ENCODE results near the gene MLLT10. TPM values are rescaled to one million over a fixed set of nuclear protein-coding genes. Genes with fewer than 3 reads are reported as not detected.

The MLLT10 gene
- total and polyA plus RNA-seq, 2 donors (not counting 3 experiments of a cell fraction or from before 2014, with no cell fraction given): 35.4 to 54.0 TPM

DNA sequence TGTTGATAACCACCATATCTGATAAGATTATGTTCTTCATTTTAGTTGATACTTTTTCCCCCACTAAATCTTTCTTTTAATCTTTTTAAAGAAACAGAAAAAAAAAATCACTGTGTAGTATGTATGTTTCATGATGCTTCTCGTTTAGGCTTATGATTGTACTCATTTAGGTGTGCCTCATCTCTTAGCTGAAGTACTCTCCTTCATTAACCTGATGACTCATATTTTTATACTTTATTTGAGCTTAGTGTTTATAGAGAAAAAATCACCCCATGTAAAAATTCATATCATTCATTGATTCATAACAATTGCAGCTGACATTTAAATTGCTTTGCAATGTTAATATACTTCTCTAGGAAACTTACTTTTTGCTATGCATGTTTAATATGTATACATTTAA, 158.9 kb downstream of the MLLT10 start:
- no peak for DNase-seq (ENCODE audit: low read depth, low spot score)
- H3K27ac ChIP-seq (ENCODE audit: insufficient read depth, low read depth, low read length): no peak overlapping the region
- intact Hi-C loops (cut with micrococcal nuclease): no loop called here
- TF ChIP-seq, protein P1, sequence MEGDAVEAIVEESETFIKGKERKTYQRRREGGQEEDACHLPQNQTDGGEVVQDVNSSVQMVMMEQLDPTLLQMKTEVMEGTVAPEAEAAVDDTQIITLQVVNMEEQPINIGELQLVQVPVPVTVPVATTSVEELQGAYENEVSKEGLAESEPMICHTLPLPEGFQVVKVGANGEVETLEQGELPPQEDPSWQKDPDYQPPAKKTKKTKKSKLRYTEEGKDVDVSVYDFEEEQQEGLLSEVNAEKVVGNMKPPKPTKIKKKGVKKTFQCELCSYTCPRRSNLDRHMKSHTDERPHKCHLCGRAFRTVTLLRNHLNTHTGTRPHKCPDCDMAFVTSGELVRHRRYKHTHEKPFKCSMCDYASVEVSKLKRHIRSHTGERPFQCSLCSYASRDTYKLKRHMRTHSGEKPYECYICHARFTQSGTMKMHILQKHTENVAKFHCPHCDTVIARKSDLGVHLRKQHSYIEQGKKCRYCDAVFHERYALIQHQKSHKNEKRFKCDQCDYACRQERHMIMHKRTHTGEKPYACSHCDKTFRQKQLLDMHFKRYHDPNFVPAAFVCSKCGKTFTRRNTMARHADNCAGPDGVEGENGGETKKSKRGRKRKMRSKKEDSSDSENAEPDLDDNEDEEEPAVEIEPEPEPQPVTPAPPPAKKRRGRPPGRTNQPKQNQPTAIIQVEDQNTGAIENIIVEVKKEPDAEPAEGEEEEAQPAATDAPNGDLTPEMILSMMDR (IDR thresholded peaks at IDR 0.05; ENCODE audit: extremely low read depth in 1 of 2, insufficient read depth in 1 of 2, low read depth in 1 of 2, low read length in 2 of 2): no peak
- TF ChIP-seq POLR2A (IDR thresholded peaks at IDR 0.05; ENCODE audit: low read depth, low read length): no peak
- no peak for TF ChIP-seq FOS (IDR thresholded peaks at IDR 0.05; ENCODE audit: borderline replicate concordance, insufficient read depth, low read length)
- TF ChIP-seq EZH2 (IDR thresholded peaks at IDR 0.05; ENCODE audit: borderline replicate concordance, low read depth, low read length, severe bottlenecking): no peak
- no peak for TF ChIP-seq GATA2 (IDR thresholded peaks at IDR 0.05; ENCODE audit: insufficient read depth, insufficient read length, low read depth, low read length)
- TF ChIP-seq POLR2AphosphoS5 (IDR thresholded peaks at IDR 0.05; ENCODE audit: insufficient read depth, low read depth, low read length): no peak
- no peak for TF ChIP-seq JUN (IDR thresholded peaks at IDR 0.05; ENCODE audit: borderline replicate concordance, insufficient read depth, insufficient read length, low read depth)
- TF ChIP-seq, protein P2, sequence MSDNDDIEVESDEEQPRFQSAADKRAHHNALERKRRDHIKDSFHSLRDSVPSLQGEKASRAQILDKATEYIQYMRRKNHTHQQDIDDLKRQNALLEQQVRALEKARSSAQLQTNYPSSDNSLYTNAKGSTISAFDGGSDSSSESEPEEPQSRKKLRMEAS (IDR thresholded peaks at IDR 0.05; ENCODE audit: insufficient read depth, insufficient read length): no peak
- no peak for TF ChIP-seq MYC (IDR thresholded peaks at IDR 0.05; ENCODE audit: low read depth, low read length)
- H3K79me2 ChIP-seq (ENCODE audit: control insufficient read depth, insufficient read depth, low read length): peaks cover 4% of the 10 kb centered on the region
- H2AFZ ChIP-seq (ENCODE audit: low read depth, low read length): no peak overlapping the region
- no TSS peak for BruUV-seq (replicated peaks)
- H3K9me1 ChIP-seq (replicated peaks; ENCODE audit: control insufficient read depth, extremely low read depth, insufficient read depth, low read length): no peaks in the 10 kb centered on the region
- H3K9me3 ChIP-seq (replicated peaks; ENCODE audit: control insufficient read depth, insufficient read depth, low read length): no peaks in the 10 kb centered on the region
- H3K4me1 ChIP-seq (ENCODE audit: control insufficient read depth, extremely low read depth, insufficient read depth, low read length): no peaks in the 10 kb centered on the region
- dilution Hi-C loops (cut with MboI; ENCODE audit: extremely low pct_ligation_motif_present, low sequenced_read_pairs): no loop called here
- CTCF ChIA-PET: no interaction called here
- H3K4me2 ChIP-seq (ENCODE audit: insufficient read depth, low read length): no peak overlapping the region
- no peaks in the 10 kb centered on the region for H3K27me3 ChIP-seq (ENCODE audit: control insufficient read depth in 2 of 2, insufficient read depth in 2 of 2, low read length in 2 of 2)
- H4K20me1 ChIP-seq (replicated peaks; ENCODE audit: control insufficient read depth, extremely low read depth, insufficient read depth, low read length): no peaks in the 10 kb centered on the region
- H3K4me3 ChIP-seq (replicated peaks in 1 of 3; ENCODE audit: insufficient read depth in 1 of 3, low read depth in 1 of 3, low read length in 3 of 3): no peak overlapping the region
- FAIRE-seq: no peak
- POLR2A ChIA-PET: interaction anchor here (0.5 kb wide), 1 partner anchor 36 kb away, joined by 7 read pairs; no protein-coding TSS in a partner anchor
- H3K9ac ChIP-seq (replicated peaks; ENCODE audit: extremely low read depth, insufficient read depth, low read length): no peak overlapping the region
- peaks cover 0 to 4% of the 10 kb centered on the region in 2 experiments for H3K36me3 ChIP-seq (ENCODE audit: control insufficient read depth in 2 of 2, extremely low read depth in 1 of 2, insufficient read depth in 2 of 2, low read length in 2 of 2)

All from endothelial cell of umbilical vein (primary cell).